HCT116 (cell line): ENCODE data around the gene GH2. TPM values are rescaled to one million over a fixed set of nuclear protein-coding genes. Genes with fewer than 3 reads are reported as not detected.
"Not testable (repeated sequence)": the region's sequence is repeated elsewhere in the genome, so short reads cannot be mapped to it uniquely, and the experiment has no call there.

ENCODE experiments used
- ATAC-seq: fragments of 200-7000 bp; cut with Tn5 transposase; 2 replicates; pipeline ENCODE4 v1.9.1; 2020; ENCODE audit warnings: mild to moderate bottlenecking, moderate library complexity
- BruUV-seq: library from RNA; stranded (reverse); fragments of 400-500 nt; replicated peaks from 2 replicates; lab custom pipeline; 2021; lab: Mats Ljungman, UMichigan
- CTCF ChIA-PET: fragments of 300-600 bp; sonication (Branson Sonifier 250); formaldehyde crosslinking; loops from one replicate; lab custom pipeline; 2021; ENCODE audit warnings: antibody characterized with exemption; lab: Charles Lee
- POLR2A ChIA-PET: fragments of 300-600, 350-600 bp; sonication (Branson Sonifier 250); formaldehyde crosslinking; loops from one replicate; lab custom pipeline; 2021; ENCODE audit warnings: antibody characterized with exemption; lab: Charles Lee
- RAD21 ChIA-PET, 2 experiments: fragments of 300-600 bp; sonication (Branson Sonifier 250); formaldehyde crosslinking; loops; one replicate each; lab custom pipeline; 2023; ENCODE audit warnings: low total read pairs in 2 of 2; ENCODE audit not compliant: uncharacterized antibody in 2 of 2, unreplicated experiment in 2 of 2, low non-redundant PET in 1 of 2; lab: Charles Lee
- DNase-seq: peaks from one replicate; pipeline ENCODE4 v3.0.0-alpha.2; 2010; ENCODE audit warnings: low read depth, low spot score
- H2AFZ ChIP-seq: fragments of 200-600 bp; shearing (Covaris generic), sonication (generic); 2 replicates; pipeline ENCODE4 v1.6.1; 2017; ENCODE audit warnings: low read depth, mixed run types, mixed read lengths, antibody characterized with exemption, low read length; ENCODE audit not compliant: poor library complexity, severe bottlenecking
- H3K27ac ChIP-seq: 2 replicates; pipeline ENCODE4 v1.5.1; 2012; ENCODE audit warnings: low read depth, low read length
- H3K27me3 ChIP-seq: fragments of 200-600 bp; sonication (generic); 2 replicates; pipeline ENCODE4 v1.6.1; 2016; ENCODE audit warnings: mixed run types, low read length, mixed read lengths; ENCODE audit not compliant: insufficient read depth
- H3K36me3 ChIP-seq, 2 experiments: fragments of 200-500 bp in 1 of 2; fragments of 200-600 bp in 1 of 2; sonication (Bioruptor generic) in 1 of 2; sonication (generic) in 1 of 2; 2 replicates each; pipeline versions ENCODE4 v1.5.1 to v1.6.1; 2014 to 2016; ENCODE audit warnings: low read length in 2 of 2, inconsistent platforms in 1 of 2, mixed read lengths in 1 of 2, mixed run types in 1 of 2; ENCODE audit not compliant: insufficient read depth in 2 of 2, control insufficient read depth in 1 of 2
- H3K4me1 ChIP-seq, 2 experiments: fragments of 200-600 bp in 1 of 2; sonication (generic) in 1 of 2; 2 replicates each; pipeline versions ENCODE4 v1.5.1 to v1.6.1; 2012 to 2017; ENCODE audit warnings: low read length in 2 of 2, inconsistent platforms in 1 of 2, mild to moderate bottlenecking in 1 of 2, mixed read lengths in 1 of 2, mixed run types in 1 of 2, moderate library complexity in 1 of 2; ENCODE audit not compliant: insufficient read depth in 2 of 2, control insufficient read depth in 1 of 2
- H3K4me2 ChIP-seq: fragments of 200-600 bp; sonication (generic); 2 replicates; pipeline ENCODE4 v1.6.1; 2017; ENCODE audit warnings: mixed run types, low read length, mixed read lengths
- H3K4me3 ChIP-seq, 2 experiments: fragments of 200-600 bp in 1 of 2; sonication (generic) in 1 of 2; replicated peaks in 1 of 2; 2 replicates each; pipeline ENCODE4 v1.5.1; 2011 to 2016; ENCODE audit warnings: low read length in 2 of 2, control low read depth in 1 of 2, low read depth in 1 of 2, mild to moderate bottlenecking in 1 of 2, mixed read lengths in 1 of 2, mixed run types in 1 of 2
- H3K79me2 ChIP-seq: fragments of 200-600 bp; sonication (generic); 2 replicates; pipeline ENCODE4 v1.6.1; 2017; ENCODE audit warnings: mild to moderate bottlenecking, mixed run types, low read length, moderate library complexity, mixed read lengths; ENCODE audit not compliant: insufficient read depth
- H3K9ac ChIP-seq: fragments of 200-600 bp; sonication (generic); 2 replicates; pipeline ENCODE4 v1.6.1; 2016; ENCODE audit warnings: low read length, mixed read lengths
- H3K9me2 ChIP-seq: fragments of 200-600 bp; sonication (generic), shearing (Covaris generic); 2 replicates; pipeline ENCODE4 v1.6.1; 2017; ENCODE audit warnings: mixed run types, mild to moderate bottlenecking, moderate library complexity; ENCODE audit not compliant: insufficient read depth
- H3K9me3 ChIP-seq, 2 experiments: fragments of 200-500 bp in 1 of 2; fragments of 200-600 bp in 1 of 2; sonication (Bioruptor generic) in 1 of 2; sonication (generic) in 1 of 2; 2 replicates each; pipeline ENCODE4 v1.6.1; 2014 to 2017; ENCODE audit warnings: low read length in 2 of 2, mixed read lengths in 2 of 2, inconsistent platforms in 1 of 2, low read depth in 1 of 2, mild to moderate bottlenecking in 1 of 2, mixed run types in 1 of 2, moderate library complexity in 1 of 2; ENCODE audit not compliant: control insufficient read depth in 1 of 2, insufficient read depth in 1 of 2
- H4K20me1 ChIP-seq: fragments of 200-600 bp; sonication (generic), shearing (Covaris generic); 2 replicates; pipeline ENCODE4 v1.6.1; 2017; ENCODE audit warnings: mixed run types, mild to moderate bottlenecking, moderate library complexity; ENCODE audit not compliant: insufficient read depth
- CTCF ChIP-seq, 3 experiments: fragments of 200-600 bp in 1 of 3; sonication (generic) in 1 of 3; IDR thresholded peaks in 2 of 3; conservative IDR thresholded peaks in 1 of 3; 2 replicates each; pipeline ENCODE4 v1.5.1; 2012 to 2017; ENCODE audit warnings: low read depth in 2 of 3, low read length in 2 of 3, antibody characterized with exemption in 1 of 3, borderline replicate concordance in 1 of 3, control low read depth in 1 of 3, mild to moderate bottlenecking in 1 of 3, mixed read lengths in 1 of 3, mixed run types in 1 of 3, moderate library complexity in 1 of 3; ENCODE audit not compliant: insufficient read depth in 1 of 3
- intact Hi-C: fragments of 100-400 bp; cut with micrococcal nuclease; formaldehyde crosslinking; loops from 2 replicates; pipeline ENCODE4 v1.10.0; 2022
- total RNA-seq: library from RNA; stranded (reverse); gene quantifications from one replicate; pipeline ENCODE4 v1.2.1, GENCODE V29; 2021; ENCODE audit not compliant: unreplicated experiment

Gene GH2
- total RNA-seq, 1 experiment from 2014 or later, result not detected

- peak; percentile 69 for ATAC-seq
- BruUV-seq, result not testable (repeated sequence)
Measured at GRCh38 chr17:63882626-63883126, 932 bp upstream of the GH2 start.

GRCh38 chr17:63881337-63881736 lies 407 bp downstream of the GH2 start:
- ATAC-seq, DNase-seq: not testable (repeated sequence)
- CTCF ChIA-PET, result interaction anchor here (0.6 to 1.5 kb wide), 7 partner anchors 11 to 1218 kb away, joined by 3 to 6 read pairs (median 5); no protein-coding TSS in a partner anchor

More at GRCh38 chr17:63882626-63883126, 932 bp upstream of the GH2 start:
- H3K79me2 ChIP-seq, H3K27ac ChIP-seq, H3K4me2 ChIP-seq, H3K4me3 ChIP-seq, H3K9me3 ChIP-seq, DNase-seq, H3K27me3 ChIP-seq, H3K36me3 ChIP-seq, intact Hi-C loops, H3K4me1 ChIP-seq, H4K20me1 ChIP-seq, H3K9ac ChIP-seq, H3K9me2 ChIP-seq, RAD21 ChIA-PET: not testable (repeated sequence)
- peak overlapping the region; percentile 13 for H2AFZ ChIP-seq
- ChIA-PET POLR2A (interaction anchor here (0.8 kb wide), 1 partner anchor 263 kb away, joined by 3 read pairs; no protein-coding TSS in a partner anchor), CTCF (interaction anchor here (1.3 to 2.1 kb wide), 5 partner anchors 10 to 251 kb away, joined by 3 to 14 read pairs (median 5); no protein-coding TSS in a partner anchor)

More at GRCh38 chr17:63881337-63881736, 407 bp downstream of the GH2 start:
- H3K9me2 ChIP-seq, H2AFZ ChIP-seq, H3K9me3 ChIP-seq, H3K36me3 ChIP-seq, RAD21 ChIA-PET, H3K4me1 ChIP-seq, BruUV-seq, H3K27ac ChIP-seq, POLR2A ChIA-PET, H3K4me3 ChIP-seq, H3K9ac ChIP-seq, H3K4me2 ChIP-seq: not testable (repeated sequence)
- TF ChIP-seq CTCF (IDR thresholded peaks at IDR 0.05 in 2 of 3, conservative IDR thresholded peaks at IDR 0.05 in 1 of 3; ENCODE audit: borderline replicate concordance in 1 of 3, insufficient read depth in 1 of 3, low read depth in 2 of 3, low read length in 2 of 3), result peak in 2 of 3 experiments; percentile 11; a peak in 1 of 6 replicates
- TF ChIP-seq, all 23 proteins: peak for 1; not testable (repeated sequence) for 22
- intact Hi-C loops, H3K79me2 ChIP-seq, H3K27me3 ChIP-seq, H4K20me1 ChIP-seq: not testable (repeated sequence)
